PFSK-1 (cell line): ENCODE data around the gene PFDN5.
A peak's percentile ranks its signal among the peaks of the same experiment; 100 is the strongest.

Experiments used
- FOXP2 ChIP-seq: optimal IDR thresholded peaks from 2 replicates; pipeline ENCODE3; 2011; ENCODE audit warnings: borderline replicate concordance, control low read depth, inconsistent platforms; ENCODE audit not compliant: insufficient read depth; ENCODE audit errors: extremely low read length, extremely low read depth
- POLR2AphosphoS5 ChIP-seq: IDR thresholded peaks from 2 replicates; pipeline ENCODE4 v1.6.1; 2012; ENCODE audit warnings: low read depth, mild to moderate bottlenecking, control low read depth, low read length, moderate library complexity
- REST ChIP-seq, 2 experiments: IDR thresholded peaks; 2 replicates each; pipeline versions ENCODE4 v1.6.1 to v1.8.0; 2011 to 2012; ENCODE audit warnings: low read depth in 2 of 2, low read length in 2 of 2, control low read depth in 1 of 2, inconsistent platforms in 1 of 2, mild to moderate bottlenecking in 1 of 2, moderate library complexity in 1 of 2; ENCODE audit not compliant: insufficient read depth in 1 of 2
- SIN3A ChIP-seq: IDR thresholded peaks from 2 replicates; pipeline ENCODE4 v1.6.1; 2012; ENCODE audit warnings: mild to moderate bottlenecking, low read length, moderate library complexity, borderline replicate concordance; ENCODE audit not compliant: insufficient read depth
- TAF1 ChIP-seq: IDR thresholded peaks from 2 replicates; pipeline ENCODE4 v1.6.1; 2012; ENCODE audit warnings: low read length, control low read depth, borderline replicate concordance; ENCODE audit not compliant: insufficient read depth

PFDN5 gene

DNA sequence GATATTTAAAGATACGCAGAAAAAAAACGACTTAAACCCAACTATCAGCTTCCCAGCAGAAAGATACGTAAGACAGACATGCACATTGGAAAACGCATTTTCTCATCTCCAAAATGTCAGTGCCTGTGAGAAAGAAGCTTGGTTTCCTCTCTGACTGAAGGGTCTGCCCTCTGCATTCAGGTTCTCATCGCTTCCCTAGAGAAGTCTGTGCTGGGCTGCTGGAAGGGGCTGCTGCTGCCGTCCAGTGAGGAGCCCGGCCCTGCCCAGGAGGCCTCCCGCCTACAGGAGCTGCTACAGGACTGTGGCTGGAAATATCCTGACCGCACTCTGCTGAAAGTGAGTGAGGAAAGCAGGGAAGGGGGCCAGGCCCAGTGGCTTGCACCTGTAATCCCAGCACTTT is 4.7 kb upstream of the PFDN5 start:
- TF ChIP-seq TAF1 (no peak), SIN3A (no peak), REST (IDR thresholded peaks at IDR 0.05; ENCODE audit: insufficient read depth in 1 of 2, low read depth in 2 of 2, low read length in 2 of 2) (no peak), POLR2AphosphoS5 (no peak)

GRCh38 chr12:53292426-53292825 is 2.9 kb upstream of the PFDN5 start:
- no peak for TF ChIP-seq SIN3A

GRCh38 chr12:53295891-53296219 is 513 bp downstream of the PFDN5 start:
- TF ChIP-seq SIN3A (no peak), POLR2AphosphoS5 (no peak), FOXP2 (no peak)

- TF ChIP-seq TAF1: no peak
- TF ChIP-seq SIN3A: no peak
- TF ChIP-seq POLR2AphosphoS5: no peak
- no peak for TF ChIP-seq REST (IDR thresholded peaks at IDR 0.05; ENCODE audit: insufficient read depth in 1 of 2, low read depth in 2 of 2, low read length in 2 of 2)
- no peak for TF ChIP-seq FOXP2
Measured at GRCh38 chr12:53298164-53298563, 2.8 kb downstream of the PFDN5 start.

DNA sequence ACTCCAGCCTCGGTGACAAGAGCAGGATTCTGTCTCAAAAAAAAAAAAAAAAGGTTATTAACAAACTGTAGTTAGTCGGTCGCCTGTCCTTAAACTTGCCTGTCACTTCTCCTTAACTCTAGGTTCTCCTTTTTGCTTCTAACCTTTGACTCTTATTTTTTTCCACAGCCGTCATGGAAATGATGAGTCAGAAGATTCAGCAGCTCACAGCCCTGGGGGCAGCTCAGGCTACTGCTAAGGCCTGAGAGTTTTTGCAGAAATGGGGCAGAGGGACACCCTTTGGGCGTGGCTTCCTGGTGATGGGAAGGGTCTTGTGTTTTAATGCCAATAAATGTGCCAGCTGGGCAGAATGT is 3.7 kb downstream of the PFDN5 start:
- TF ChIP-seq REST (IDR thresholded peaks at IDR 0.05; ENCODE audit: insufficient read depth in 1 of 2, low read depth in 2 of 2, low read length in 2 of 2): no peak
- TF ChIP-seq POLR2AphosphoS5: no peak
- TF ChIP-seq TAF1: no peak
- TF ChIP-seq SIN3A: no peak
- TF ChIP-seq FOXP2: no peak

GRCh38 chr12:53299454-53300180 is 4.3 kb downstream of the PFDN5 start, which contains the start of gene MYG1:
Gene MYG1 (plus strand): TSS chr12:53299695. CDS start chr12:53299738, 43 bp downstream.
- peak; percentile 93 for TF ChIP-seq POLR2AphosphoS5
- TF ChIP-seq REST (IDR thresholded peaks at IDR 0.05; ENCODE audit: insufficient read depth in 1 of 2, low read depth in 2 of 2, low read length in 2 of 2): no peak
- TF ChIP-seq SIN3A: peak; percentile 31; the same call in 1 of the 2 replicates
- TF ChIP-seq TAF1: peak; percentile 58; the same call in 1 of the 2 replicates
- TF ChIP-seq FOXP2: peak; percentile 43
